Activated naive CD4-positive, alpha-beta T cell treated with anti-CD3 and anti-CD28 coated beads, Interleukin-2, amount 50 U/mL, for 72 hours (primary cell): Measurements from ENCODE around the gene DPF3. TPM values are rescaled to one million over a fixed set of nuclear protein-coding genes. Genes with fewer than 3 reads are reported as not detected.
A peak's percentile ranks its signal among the peaks of the same experiment; 100 is the strongest.

ENCODE experiments used
- ATAC-seq, 2 donors: fragments of 150-1000 bp; cut with Tn5 transposase; 2 replicates each; pipeline ENCODE4 v1.10.0; 2021; ENCODE audit warnings: mild to moderate bottlenecking in 2 of 2, moderate library complexity in 2 of 2
- DNase-seq, 2 donors: peaks; one replicate each; pipeline ENCODE4 v3.0.0; 2021 to 2022; ENCODE audit warnings: low spot score in 2 of 2
- H3K27ac Mint-ChIP-seq, 2 donors: one replicate each; pipeline ENCODE4 v1.8.0; 2022; ENCODE audit warnings: mild to moderate bottlenecking in 2 of 2, mixed read lengths in 2 of 2
- H3K36me3 Mint-ChIP-seq, 2 donors: one replicate each; pipeline ENCODE4 v1.8.0; 2022; ENCODE audit warnings: mixed read lengths in 2 of 2
- H3K9me3 Mint-ChIP-seq, 2 donors: one replicate each; pipeline ENCODE4 v1.8.0; 2022; ENCODE audit warnings: mixed read lengths in 2 of 2
- total RNA-seq, 2 donors: library from RNA; stranded (reverse); gene quantifications; one replicate each; pipeline ENCODE4 v1.2.3, GENCODE V29; 2022

The DPF3 gene
- under 1 TPM in 1 of 2 donors, not detected in 1; 0.29 TPM for total RNA-seq

DNA sequence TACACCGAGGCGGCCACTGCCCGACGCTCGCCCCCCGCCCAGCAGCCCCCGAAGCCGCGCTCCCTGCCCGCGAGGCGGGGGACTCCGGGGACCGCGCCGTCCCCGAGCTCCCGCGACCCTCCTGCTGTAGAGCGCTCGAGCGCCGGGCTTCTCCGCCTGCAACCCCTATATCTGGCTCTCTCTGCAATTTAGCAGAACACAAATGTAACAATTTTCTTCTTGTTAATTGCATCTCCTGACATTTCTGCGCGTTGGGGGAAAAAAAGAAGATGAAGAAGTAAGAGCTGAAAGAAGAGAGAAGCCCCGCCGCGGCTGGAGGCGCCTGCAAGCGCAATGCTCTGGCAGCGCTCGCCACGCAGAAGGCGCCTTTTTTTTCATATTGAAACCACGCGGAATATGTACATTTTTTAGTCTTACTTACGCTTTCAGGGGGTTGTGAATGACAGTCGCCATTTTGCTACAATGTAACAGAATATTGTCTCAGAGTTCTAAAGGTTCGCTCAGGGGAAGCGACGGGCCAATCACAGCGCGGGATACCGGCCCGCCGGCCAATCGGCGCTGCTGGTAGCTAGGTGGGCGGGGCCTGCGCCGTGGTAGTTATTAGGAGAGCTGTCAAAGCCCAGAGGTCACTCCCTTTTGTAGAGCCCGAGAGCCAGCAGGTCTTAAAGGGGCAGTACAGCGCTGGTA lies at the start of gene DPF3:
DPF3 (minus strand) TSS at position 466 of the 687 bp plus-strand sequence; CDS start at position 453, 13 bp downstream.
- DNase-seq (peak; percentile 82 to 91), ATAC-seq (peak; percentile 98 to 99)
- Mint-ChIP-seq H3K36me3 (peaks cover 5 to 6% of the 10 kb centered on the region in 2 donors), H3K9me3 (no peaks in the 10 kb centered on the region), H3K27ac (peak within 1 kb of the TSS; percentile 11 to 65)

GRCh38 chr14:72942934-72943333 lies 49.0 kb upstream of the DPF3 start:
- DNase-seq (no peak), ATAC-seq (no peak)
- Mint-ChIP-seq H3K27ac (no peak overlapping the region), H3K36me3 (peaks cover 7 to 16% of the 10 kb centered on the region in 2 donors), H3K9me3 (no peaks in the 10 kb centered on the region)

GRCh38 chr14:72941286-72941985 lies 47.5 kb upstream of the DPF3 start:
- H3K9me3 Mint-ChIP-seq = no peaks in the 10 kb centered on the region
- DNase-seq = no peak
- no peak for ATAC-seq
- H3K27ac Mint-ChIP-seq = no peak overlapping the region
- H3K36me3 Mint-ChIP-seq = peaks cover 12 to 22% of the 10 kb centered on the region in 2 donors

DNA sequence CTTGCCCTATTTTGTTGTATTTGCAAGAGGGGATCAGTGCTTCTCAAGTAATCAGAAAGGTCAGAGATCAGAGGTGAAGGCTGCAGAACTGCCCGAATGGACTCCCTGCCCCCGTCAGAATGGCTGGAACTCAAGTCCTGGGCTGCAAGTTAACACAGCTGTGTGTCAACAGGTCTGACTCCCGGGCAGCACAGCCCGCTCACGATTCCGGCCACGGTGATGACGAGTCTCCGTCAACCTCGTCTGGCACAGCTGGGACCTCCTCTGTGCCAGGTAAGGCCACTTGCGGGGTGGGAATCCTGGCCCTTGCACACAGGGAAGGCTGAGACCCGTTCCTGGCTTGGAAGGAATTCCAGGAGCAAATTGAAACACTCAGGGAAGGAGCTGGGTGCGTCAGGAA lies 45.7 kb upstream of the DPF3 start:
- H3K9me3 Mint-ChIP-seq = no peaks in the 10 kb centered on the region
- peaks cover 5 to 22% of the 10 kb centered on the region in 2 donors for H3K36me3 Mint-ChIP-seq
- H3K27ac Mint-ChIP-seq = no peak overlapping the region
- DNase-seq (no peak), ATAC-seq (no peak)

DNA sequence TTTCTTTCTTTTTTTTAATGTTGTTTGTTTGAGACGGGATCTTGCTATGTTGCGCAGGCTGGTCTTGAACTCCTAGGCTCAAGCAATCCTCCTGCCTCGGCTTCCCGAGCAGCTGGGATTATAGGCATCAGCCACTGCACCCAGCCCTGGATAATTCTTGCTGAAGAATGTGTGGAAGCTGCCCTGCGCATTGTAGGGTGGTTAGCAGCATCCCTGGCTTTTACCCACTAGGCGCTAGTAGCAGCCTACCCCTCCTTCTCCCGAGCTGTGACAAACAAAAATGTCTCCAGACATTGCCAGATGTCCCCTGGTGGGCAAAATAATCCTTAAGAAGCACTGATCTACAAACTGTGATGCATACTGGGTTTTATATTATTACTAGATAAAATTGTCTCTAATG lies 39.0 kb upstream of the DPF3 start:
- Mint-ChIP-seq H3K27ac (no peak overlapping the region), H3K36me3 (peaks cover 5 to 6% of the 10 kb centered on the region in 2 donors), H3K9me3 (no peaks in the 10 kb centered on the region)
- ATAC-seq (no peak), DNase-seq (no peak)

DNA sequence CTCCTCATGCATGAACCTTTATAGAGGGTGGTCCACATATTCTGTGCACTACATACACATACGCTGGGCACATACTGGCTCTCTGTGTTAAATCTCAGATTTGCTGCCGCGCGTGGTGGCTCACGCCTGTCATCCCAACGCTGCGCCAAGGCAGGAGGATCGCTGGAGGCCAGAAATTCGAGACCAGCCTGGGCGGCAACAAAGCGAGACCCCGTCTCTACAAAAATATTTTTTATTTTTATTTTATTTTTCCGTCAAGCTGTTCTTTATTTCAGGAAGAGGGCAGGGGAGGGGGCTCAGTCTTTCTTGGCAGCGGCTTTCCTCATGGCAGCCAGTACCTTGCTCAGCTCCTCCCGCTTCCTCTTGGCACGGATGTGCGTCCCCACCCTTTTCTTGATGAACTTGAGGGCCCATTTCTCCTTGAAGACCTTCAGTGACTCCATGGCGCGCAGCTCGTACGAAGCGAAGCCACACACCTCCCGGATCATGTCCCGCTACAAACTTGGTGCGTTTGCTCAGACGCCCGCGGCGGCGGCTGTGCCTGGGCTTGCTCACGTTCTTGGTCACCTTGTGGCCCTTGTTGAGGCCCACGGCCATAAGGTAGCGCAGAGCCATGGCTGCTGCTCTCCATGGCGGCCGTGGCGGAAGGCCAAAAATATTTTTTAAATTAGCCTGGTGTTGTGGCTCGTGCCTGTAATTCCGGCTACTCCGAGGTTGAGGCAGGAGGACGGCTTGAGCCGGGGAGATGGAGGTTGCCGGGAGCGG lies 35.6 kb upstream of the DPF3 start:
- Mint-ChIP-seq H3K9me3 (no peaks in the 10 kb centered on the region), H3K36me3 (no peaks in the 10 kb centered on the region), H3K27ac (no peak overlapping the region)
- DNase-seq (peak in 1 of 2 donors; percentile 39), ATAC-seq (no peak)

- Mint-ChIP-seq H3K9me3 (no peaks in the 10 kb centered on the region), H3K36me3 (no peaks in the 10 kb centered on the region), H3K27ac (no peak overlapping the region)
- DNase-seq (peak in 1 of 2 donors; percentile 30), ATAC-seq (no peak)
These were observed 35.0 kb upstream of the DPF3 start for GRCh38 chr14:72928872-72929271.

- no peaks in the 10 kb centered on the region for H3K36me3 Mint-ChIP-seq
- H3K27ac Mint-ChIP-seq = peak within 1 kb of the TSS; percentile 89 to 93
- DNase-seq = peak; percentile 88 to 91
- no peaks in the 10 kb centered on the region for H3K9me3 Mint-ChIP-seq
- peak; percentile 96 to 98 for ATAC-seq
These were observed 32.6 kb upstream of the DPF3 start, which contains the start of gene DCAF4 for GRCh38 chr14:72926292-72927028. DCAF4 (plus strand) TSS chr14:72926464; CDS start chr14:72937979, 11,515 bp downstream.

- no peak for DNase-seq
- no peak for ATAC-seq
- H3K9me3 Mint-ChIP-seq = no peaks in the 10 kb centered on the region
- no peaks in the 10 kb centered on the region for H3K36me3 Mint-ChIP-seq
- peak overlapping the region in 1 of 2 donors; percentile 89 for H3K27ac Mint-ChIP-seq
These were observed 32.0 kb upstream of the DPF3 start for GRCh38 chr14:72925815-72926291.

GRCh38 chr14:72925171-72925759 lies 31.4 kb upstream of the DPF3 start:
- Mint-ChIP-seq H3K27ac (peak overlapping the region in 1 of 2 donors; percentile 13), H3K36me3 (no peaks in the 10 kb centered on the region), H3K9me3 (no peaks in the 10 kb centered on the region)
- ATAC-seq (no peak), DNase-seq (no peak)

- Mint-ChIP-seq H3K27ac (no peak overlapping the region), H3K36me3 (no peaks in the 10 kb centered on the region), H3K9me3 (no peaks in the 10 kb centered on the region)
- no peak for ATAC-seq
- DNase-seq = no peak
These were observed 30.4 kb upstream of the DPF3 start for GRCh38 chr14:72924337-72924736.

- H3K27ac Mint-ChIP-seq = no peak overlapping the region
- no peaks in the 10 kb centered on the region for H3K36me3 Mint-ChIP-seq
- no peaks in the 10 kb centered on the region for H3K9me3 Mint-ChIP-seq
- ATAC-seq (no peak), DNase-seq (no peak)
These were observed 27.5 kb upstream of the DPF3 start for GRCh38 chr14:72921396-72921795.

DNA sequence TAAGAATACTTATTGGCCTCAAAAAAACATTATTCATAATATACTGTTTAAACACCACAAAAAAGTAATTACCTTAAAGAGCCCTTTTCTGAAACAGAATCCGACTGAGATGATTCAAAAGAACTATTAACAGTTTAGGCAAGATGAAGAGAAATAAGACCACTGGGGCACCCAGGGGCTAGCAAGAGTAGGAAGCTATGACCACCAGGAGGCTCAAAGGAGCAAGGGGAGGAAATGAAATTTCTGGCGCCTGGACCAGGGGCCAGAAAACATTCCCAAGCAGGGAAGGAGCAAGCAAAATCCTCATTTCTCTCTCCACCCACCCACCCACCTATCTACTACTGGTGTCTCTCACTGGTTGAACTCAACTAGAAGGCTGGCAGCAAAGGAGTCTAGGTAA lies 26.1 kb upstream of the DPF3 start:
- DNase-seq (no peak), ATAC-seq (no peak)
- H3K9me3 Mint-ChIP-seq = no peaks in the 10 kb centered on the region
- no peak overlapping the region for H3K27ac Mint-ChIP-seq
- no peaks in the 10 kb centered on the region for H3K36me3 Mint-ChIP-seq

GRCh38 chr14:72917094-72917802 lies 23.3 kb upstream of the DPF3 start:
- DNase-seq = no peak
- no peak for ATAC-seq
- Mint-ChIP-seq H3K9me3 (no peaks in the 10 kb centered on the region), H3K27ac (no peak overlapping the region), H3K36me3 (no peaks in the 10 kb centered on the region)

DNA sequence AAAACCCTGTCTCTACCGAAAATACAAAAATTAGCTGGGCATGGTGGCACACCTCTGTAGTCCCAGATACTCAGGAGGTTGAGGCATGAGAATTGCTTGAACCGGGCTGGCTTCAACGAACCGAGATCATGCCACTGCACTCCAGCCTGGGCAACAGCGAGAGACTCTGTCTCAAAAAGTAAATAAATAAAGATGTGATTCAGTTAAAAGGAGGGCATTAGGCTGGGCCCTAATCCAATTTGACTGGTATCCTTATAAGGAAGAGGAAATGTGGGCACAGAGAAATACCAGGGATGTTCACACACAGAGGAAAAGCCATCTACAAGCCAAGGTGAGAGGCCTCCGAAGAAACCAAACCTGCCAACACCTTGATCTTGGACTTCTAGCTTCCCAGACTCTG lies 22.3 kb upstream of the DPF3 start:
- ATAC-seq = no peak

More for the DNA sequence above, 22.3 kb upstream of the DPF3 start:
- no peaks in the 10 kb centered on the region for H3K36me3 Mint-ChIP-seq
- no peak overlapping the region for H3K27ac Mint-ChIP-seq
- H3K9me3 Mint-ChIP-seq = no peaks in the 10 kb centered on the region
- no peak for DNase-seq
